ENCODE results near the gene SPSB4.

DNA sequence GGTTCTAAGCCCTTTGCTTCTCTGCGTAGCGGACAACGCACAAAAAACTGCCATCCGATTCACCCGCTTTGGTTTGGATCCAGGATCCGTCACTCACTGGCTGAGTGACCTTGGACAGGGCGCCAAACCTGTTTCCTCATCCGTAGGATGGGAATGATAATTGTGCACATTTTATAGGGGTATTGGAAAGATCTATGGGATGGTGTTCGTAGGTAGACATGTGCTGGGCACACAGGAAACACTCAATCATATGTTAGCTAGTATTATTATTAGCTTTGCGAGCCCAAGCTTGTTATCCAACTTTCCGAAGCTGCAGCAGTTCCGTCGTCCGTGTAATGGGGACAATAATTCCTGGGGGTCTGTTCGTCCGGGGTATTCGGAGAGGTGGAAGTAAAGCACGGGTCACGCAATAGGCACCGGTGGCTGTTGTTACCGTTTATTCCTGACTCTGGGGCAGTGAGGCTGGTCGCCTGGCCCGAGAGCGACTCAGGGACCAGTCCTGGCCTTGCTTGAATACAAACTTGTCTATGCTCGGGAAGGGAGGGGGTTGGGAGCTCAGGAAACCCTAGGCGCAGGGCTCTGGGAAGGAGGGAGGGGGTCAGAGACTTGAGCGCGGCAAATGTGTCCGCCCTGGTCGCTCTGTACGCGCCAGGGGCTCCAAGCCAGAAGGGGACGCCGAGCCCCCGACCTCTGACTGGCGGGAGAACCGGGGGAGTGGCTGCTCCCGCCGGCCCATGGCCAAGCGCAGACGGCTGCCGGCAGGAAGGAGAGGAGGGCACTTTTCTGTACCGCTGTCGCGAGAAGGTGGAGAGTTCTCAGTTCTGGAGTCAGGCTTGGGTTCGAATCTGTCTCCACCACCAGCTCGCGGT is 1.3 kb downstream of the SPSB4 start:
- TF ChIP-seq EZH2 (IDR thresholded peaks at IDR 0.05), result no peak
- TF ChIP-seq POLR2AphosphoS5 (IDR thresholded peaks at IDR 0.05; ENCODE audit: borderline replicate concordance, low read depth, low read length), result no peak
- TF ChIP-seq FOXP2 (optimal IDR thresholded peaks at IDR 0.05; ENCODE audit: control extremely low read depth, extremely low read length, insufficient read depth), result no peak
